GM23248 (cell line): ENCODE measurements around the gene GLI2.

ENCODE experiments used
- EZH2 ChIP-seq: fragments of 200-600 bp; sonication (generic); IDR thresholded peaks from 2 replicates; pipeline ENCODE4 v1.6.1; 2018; ENCODE audit warnings: antibody characterized with exemption, mild to moderate bottlenecking; ENCODE audit not compliant: insufficient read depth, poor library complexity, severe bottlenecking
- EZH2phosphoT487 ChIP-seq: fragments of 200-600 bp; sonication (generic); IDR thresholded peaks from 2 replicates; pipeline ENCODE4 v1.6.1; 2018; ENCODE audit warnings: antibody characterized with exemption, moderate library complexity, mild to moderate bottlenecking, low read depth; ENCODE audit not compliant: insufficient read depth

DNA sequence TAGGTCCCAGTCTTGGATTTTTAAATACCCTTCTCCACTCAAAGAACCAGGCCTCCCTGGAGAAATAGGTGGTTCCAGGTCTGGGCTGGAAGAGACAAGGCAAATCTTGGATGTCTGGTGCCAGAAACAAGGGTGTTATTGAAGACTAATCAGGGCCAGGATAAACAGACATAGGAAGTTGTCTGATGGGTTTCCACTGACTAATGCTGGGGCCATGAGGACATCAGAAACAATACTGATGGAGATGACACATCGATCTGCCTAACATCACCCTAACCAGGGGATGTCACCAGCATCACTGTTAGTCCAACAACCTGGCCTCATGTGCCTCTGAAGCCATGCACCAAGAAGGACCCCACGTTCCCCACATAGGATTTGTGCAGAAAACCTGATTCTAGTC is 42.5 kb upstream of the GLI2 start:
- TF ChIP-seq EZH2: no peak
- TF ChIP-seq EZH2phosphoT487: no peak
